WTC11 (cell line): ENCODE measurements around the gene USH2A.
"Not testable (repeated sequence)": the region's sequence is repeated elsewhere in the genome, so short reads cannot be mapped to it uniquely, and the experiment has no call there.

ENCODE experiments used
- ATF1 ChIP-seq: sonication (generic); formaldehyde crosslinking; IDR thresholded peaks from 2 replicates; pipeline ENCODE4 v1.8.1; 2023; ENCODE audit warnings: mild to moderate bottlenecking, moderate library complexity, missing genetic modification reagents
- CREB1 ChIP-seq: sonication (generic); formaldehyde crosslinking; IDR thresholded peaks from 2 replicates; pipeline ENCODE4 v1.8.0; 2023; ENCODE audit warnings: mild to moderate bottlenecking, missing genetic modification reagents
- JUN ChIP-seq: sonication (generic); formaldehyde crosslinking; IDR thresholded peaks from 2 replicates; pipeline ENCODE4 v1.8.0; 2023; ENCODE audit warnings: mild to moderate bottlenecking, missing genetic modification reagents
- ZBTB21 ChIP-seq: sonication (generic); formaldehyde crosslinking; IDR thresholded peaks from 2 replicates; pipeline ENCODE4 v1.8.1; 2023; ENCODE audit warnings: mild to moderate bottlenecking, missing genetic modification reagents, borderline replicate concordance
- ZNF121 ChIP-seq: sonication (generic); formaldehyde crosslinking; IDR thresholded peaks from 2 replicates; pipeline ENCODE4 v1.8.0; 2023; ENCODE audit warnings: missing genetic modification reagents
- TF ChIP-seq, protein P1 (sequence below): fragments of 200-600 bp; IDR thresholded peaks from 2 replicates; pipeline ENCODE4 v1.8.0; 2022; ENCODE audit warnings: antibody characterized with exemption
- TF ChIP-seq, protein P2 (sequence below): fragments of 250-450 bp; sonication (Bioruptor Pico); IDR thresholded peaks from 2 replicates; pipeline ENCODE4 v1.9.0; 2021; ENCODE audit warnings: moderate library complexity, mild to moderate bottlenecking, inconsistent platforms, borderline replicate concordance
- TF ChIP-seq, protein P3 (sequence below): sonication (generic); formaldehyde crosslinking; IDR thresholded peaks from 2 replicates; pipeline ENCODE4 v1.8.0; 2022; ENCODE audit warnings: mild to moderate bottlenecking, missing genetic modification reagents
- TF ChIP-seq, protein P4 (sequence below): sonication (generic); formaldehyde crosslinking; IDR thresholded peaks from 2 replicates; pipeline ENCODE4 v1.8.1; 2023; ENCODE audit warnings: mild to moderate bottlenecking, missing genetic modification reagents, moderate library complexity
- TF ChIP-seq, protein P5 (sequence below): sonication (generic); formaldehyde crosslinking; IDR thresholded peaks from 2 replicates; pipeline ENCODE4 v1.8.1; 2023; ENCODE audit warnings: mild to moderate bottlenecking, missing genetic modification reagents, moderate library complexity
- TF ChIP-seq, protein P6 (sequence below): sonication (generic); formaldehyde crosslinking; IDR thresholded peaks from 2 replicates; pipeline ENCODE4 v1.8.0; 2023; ENCODE audit warnings: missing genetic modification reagents

DNA sequence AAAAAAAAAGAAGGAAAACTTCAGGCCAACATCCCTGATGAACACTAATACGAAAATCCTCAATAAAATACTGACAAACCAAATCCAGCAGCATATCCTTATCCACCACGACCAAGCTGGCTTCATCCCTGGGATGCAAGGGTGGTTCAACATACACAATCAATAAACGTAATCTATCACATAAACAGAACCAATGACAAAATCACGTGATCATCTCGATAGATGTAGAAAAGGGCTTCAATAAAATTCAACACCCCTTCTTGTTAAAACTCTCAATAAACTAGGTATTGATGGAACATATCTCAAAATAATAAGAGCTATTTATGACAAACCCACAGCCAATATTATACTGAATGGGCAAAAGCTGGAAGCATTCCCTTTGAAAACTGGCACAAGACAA is 82.7 kb downstream of the USH2A start:
- TF ChIP-seq, protein P1, sequence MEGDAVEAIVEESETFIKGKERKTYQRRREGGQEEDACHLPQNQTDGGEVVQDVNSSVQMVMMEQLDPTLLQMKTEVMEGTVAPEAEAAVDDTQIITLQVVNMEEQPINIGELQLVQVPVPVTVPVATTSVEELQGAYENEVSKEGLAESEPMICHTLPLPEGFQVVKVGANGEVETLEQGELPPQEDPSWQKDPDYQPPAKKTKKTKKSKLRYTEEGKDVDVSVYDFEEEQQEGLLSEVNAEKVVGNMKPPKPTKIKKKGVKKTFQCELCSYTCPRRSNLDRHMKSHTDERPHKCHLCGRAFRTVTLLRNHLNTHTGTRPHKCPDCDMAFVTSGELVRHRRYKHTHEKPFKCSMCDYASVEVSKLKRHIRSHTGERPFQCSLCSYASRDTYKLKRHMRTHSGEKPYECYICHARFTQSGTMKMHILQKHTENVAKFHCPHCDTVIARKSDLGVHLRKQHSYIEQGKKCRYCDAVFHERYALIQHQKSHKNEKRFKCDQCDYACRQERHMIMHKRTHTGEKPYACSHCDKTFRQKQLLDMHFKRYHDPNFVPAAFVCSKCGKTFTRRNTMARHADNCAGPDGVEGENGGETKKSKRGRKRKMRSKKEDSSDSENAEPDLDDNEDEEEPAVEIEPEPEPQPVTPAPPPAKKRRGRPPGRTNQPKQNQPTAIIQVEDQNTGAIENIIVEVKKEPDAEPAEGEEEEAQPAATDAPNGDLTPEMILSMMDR = not testable (repeated sequence)
- TF ChIP-seq ZBTB21; ZNF121 (CRISPR knock-in tag); ATF1; CREB1; JUN (CRISPR knock-in tag): not testable (repeated sequence)
- TF ChIP-seq, protein P2, sequence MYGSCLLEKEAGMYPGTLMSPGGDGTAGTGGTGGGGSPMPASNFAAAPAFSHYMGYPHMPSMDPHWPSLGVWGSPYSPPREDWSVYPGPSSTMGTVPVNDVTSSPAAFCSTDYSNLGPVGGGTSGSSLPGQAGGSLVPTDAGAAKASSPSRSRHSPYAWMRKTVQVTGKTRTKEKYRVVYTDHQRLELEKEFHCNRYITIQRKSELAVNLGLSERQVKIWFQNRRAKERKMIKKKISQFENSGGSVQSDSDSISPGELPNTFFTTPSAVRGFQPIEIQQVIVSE (CRISPR knock-in tag) = not testable (repeated sequence)
- TF ChIP-seq, protein P3, sequence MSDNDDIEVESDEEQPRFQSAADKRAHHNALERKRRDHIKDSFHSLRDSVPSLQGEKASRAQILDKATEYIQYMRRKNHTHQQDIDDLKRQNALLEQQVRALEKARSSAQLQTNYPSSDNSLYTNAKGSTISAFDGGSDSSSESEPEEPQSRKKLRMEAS = not testable (repeated sequence)
- TF ChIP-seq, protein P4, sequence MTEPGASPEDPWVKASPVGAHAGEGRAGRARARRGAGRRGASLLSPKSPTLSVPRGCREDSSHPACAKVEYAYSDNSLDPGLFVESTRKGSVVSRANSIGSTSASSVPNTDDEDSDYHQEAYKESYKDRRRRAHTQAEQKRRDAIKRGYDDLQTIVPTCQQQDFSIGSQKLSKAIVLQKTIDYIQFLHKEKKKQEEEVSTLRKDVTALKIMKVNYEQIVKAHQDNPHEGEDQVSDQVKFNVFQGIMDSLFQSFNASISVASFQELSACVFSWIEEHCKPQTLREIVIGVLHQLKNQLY (CRISPR knock-in tag) = not testable (repeated sequence)
- TF ChIP-seq, protein P5, sequence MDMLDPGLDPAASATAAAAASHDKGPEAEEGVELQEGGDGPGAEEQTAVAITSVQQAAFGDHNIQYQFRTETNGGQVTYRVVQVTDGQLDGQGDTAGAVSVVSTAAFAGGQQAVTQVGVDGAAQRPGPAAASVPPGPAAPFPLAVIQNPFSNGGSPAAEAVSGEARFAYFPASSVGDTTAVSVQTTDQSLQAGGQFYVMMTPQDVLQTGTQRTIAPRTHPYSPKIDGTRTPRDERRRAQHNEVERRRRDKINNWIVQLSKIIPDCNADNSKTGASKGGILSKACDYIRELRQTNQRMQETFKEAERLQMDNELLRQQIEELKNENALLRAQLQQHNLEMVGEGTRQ = not testable (repeated sequence)
- TF ChIP-seq, protein P6, sequence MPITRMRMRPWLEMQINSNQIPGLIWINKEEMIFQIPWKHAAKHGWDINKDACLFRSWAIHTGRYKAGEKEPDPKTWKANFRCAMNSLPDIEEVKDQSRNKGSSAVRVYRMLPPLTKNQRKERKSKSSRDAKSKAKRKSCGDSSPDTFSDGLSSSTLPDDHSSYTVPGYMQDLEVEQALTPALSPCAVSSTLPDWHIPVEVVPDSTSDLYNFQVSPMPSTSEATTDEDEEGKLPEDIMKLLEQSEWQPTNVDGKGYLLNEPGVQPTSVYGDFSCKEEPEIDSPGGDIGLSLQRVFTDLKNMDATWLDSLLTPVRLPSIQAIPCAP (CRISPR knock-in tag) = not testable (repeated sequence)
